ENCODE data around the gene DUSP3. TPM values are rescaled to one million over a fixed set of nuclear protein-coding genes. Genes with fewer than 3 reads are reported as not detected.

Gene DUSP3
- total RNA-seq, 2 experiments from 2014 or later: 24.7 to 26.3 TPM

GRCh38 chr17:43759836-43760235, 18.9 kb downstream of the DUSP3 start:
- no peak overlapping the region for H3K27ac Mint-ChIP-seq
- ATAC-seq (no peak), DNase-seq (no peak)
- POLR2A ChIA-PET: interaction anchor here (0.5 to 1.5 kb wide), 3 partner anchors 22 to 65 kb away, joined by 3 to 6 read pairs (median 4); no protein-coding TSS in a partner anchor
- no peak overlapping the region for H3K4me3 Mint-ChIP-seq
- no peaks in the 10 kb centered on the region for H3K36me3 Mint-ChIP-seq (ENCODE audit: low read depth)
- CTCF ChIA-PET: interaction anchor here (0.6 to 13.3 kb wide), 24 partner anchors 9 to 212 kb away, joined by 3 to 661 read pairs (median 6); no protein-coding TSS in a partner anchor
- intact Hi-C loops (cut with micrococcal nuclease): loop anchor here (1.0 to 10.0 kb wide), 2 partner anchors 66 to 185 kb away; no protein-coding TSS in a partner anchor
- TF ChIP-seq CTCF (IDR thresholded peaks at IDR 0.05): no peak
- H3K4me1 Mint-ChIP-seq (ENCODE audit: low read depth): no peaks in the 10 kb centered on the region
- peaks cover 15% of the 10 kb centered on the region for H3K27me3 Mint-ChIP-seq
- no peaks in the 10 kb centered on the region for H3K9me3 Mint-ChIP-seq

GRCh38 chr17:43758497-43759174, 20.1 kb downstream of the DUSP3 start, which contains the start of gene SOST:
Gene SOST (minus strand): TSS chr17:43758791. CDS start chr17:43758741, 50 bp downstream.
- CTCF ChIA-PET: interaction anchor here (1.0 to 13.3 kb wide), 9 partner anchors 8 to 181 kb away, joined by 3 to 661 read pairs (median 10); no protein-coding TSS in a partner anchor
- no peak for ATAC-seq
- Mint-ChIP-seq H3K27ac (no peak within 1 kb of the TSS), H3K27me3 (peaks cover 20% of the 10 kb centered on the region), H3K9me3 (no peaks in the 10 kb centered on the region), H3K36me3 (ENCODE audit: low read depth) (no peaks in the 10 kb centered on the region), H3K4me3 (no peak within 1 kb of the TSS), H3K4me1 (ENCODE audit: low read depth) (no peaks in the 10 kb centered on the region)
- DNase-seq: no peak
- no peak for TF ChIP-seq CTCF (IDR thresholded peaks at IDR 0.05)
- POLR2A ChIA-PET: interaction anchor here (1.5 kb wide), 1 partner anchor 64 kb away, joined by 6 read pairs; no protein-coding TSS in a partner anchor
- intact Hi-C loops (cut with micrococcal nuclease): no loop called here

GRCh38 chr17:43758086-43758485, 20.7 kb downstream of the DUSP3 start:
- DNase-seq (no peak), ATAC-seq (no peak)
- no peak for TF ChIP-seq CTCF (IDR thresholded peaks at IDR 0.05)
- Mint-ChIP-seq H3K27ac (no peak overlapping the region), H3K4me1 (ENCODE audit: low read depth) (no peaks in the 10 kb centered on the region), H3K9me3 (no peaks in the 10 kb centered on the region), H3K27me3 (peaks cover 23% of the 10 kb centered on the region), H3K4me3 (no peak overlapping the region), H3K36me3 (ENCODE audit: low read depth) (no peaks in the 10 kb centered on the region)
- POLR2A ChIA-PET: no interaction called here
- CTCF ChIA-PET: interaction anchor here (1.0 to 13.3 kb wide), 5 partner anchors 9 to 181 kb away, joined by 3 to 661 read pairs (median 27); no protein-coding TSS in a partner anchor
- intact Hi-C loops (cut with micrococcal nuclease): no loop called here

GRCh38 chr17:43757171-43757660, 21.6 kb downstream of the DUSP3 start:
- ChIA-PET CTCF (interaction anchor here (8.0 to 13.3 kb wide), 2 partner anchors 10 to 63 kb away, joined by 54 to 661 read pairs; no protein-coding TSS in a partner anchor), POLR2A (interaction anchor here (1.2 kb wide), 1 partner anchor 56 kb away, joined by 3 read pairs; no protein-coding TSS in a partner anchor)
- H3K27ac Mint-ChIP-seq: no peak overlapping the region
- H3K4me3 Mint-ChIP-seq: no peak overlapping the region
- TF ChIP-seq CTCF (IDR thresholded peaks at IDR 0.05): no peak
- H3K36me3 Mint-ChIP-seq (ENCODE audit: low read depth): no peaks in the 10 kb centered on the region
- ATAC-seq (no peak), DNase-seq (no peak)
- no peaks in the 10 kb centered on the region for H3K9me3 Mint-ChIP-seq
- no peaks in the 10 kb centered on the region for H3K4me1 Mint-ChIP-seq (ENCODE audit: low read depth)
- intact Hi-C loops (cut with micrococcal nuclease): no loop called here
- H3K27me3 Mint-ChIP-seq: peaks cover 29% of the 10 kb centered on the region

GRCh38 chr17:43756201-43756600, 22.6 kb downstream of the DUSP3 start:
- ChIA-PET POLR2A (interaction anchor here (1.2 kb wide), 1 partner anchor 55 kb away, joined by 3 read pairs; no protein-coding TSS in a partner anchor), CTCF (interaction anchor here (8.0 to 13.3 kb wide), 2 partner anchors 11 to 62 kb away, joined by 54 to 661 read pairs; no protein-coding TSS in a partner anchor)
- H3K27ac Mint-ChIP-seq: no peak overlapping the region
- H3K36me3 Mint-ChIP-seq (ENCODE audit: low read depth): no peaks in the 10 kb centered on the region
- ATAC-seq (no peak), DNase-seq (no peak)
- H3K27me3 Mint-ChIP-seq: peaks cover 29% of the 10 kb centered on the region
- TF ChIP-seq CTCF (IDR thresholded peaks at IDR 0.05): no peak
- no peaks in the 10 kb centered on the region for H3K4me1 Mint-ChIP-seq (ENCODE audit: low read depth)
- intact Hi-C loops (cut with micrococcal nuclease): no loop called here
- no peak overlapping the region for H3K4me3 Mint-ChIP-seq
- H3K9me3 Mint-ChIP-seq: no peaks in the 10 kb centered on the region

Measured in activated CD8-positive, alpha-beta T cell treated with anti-CD3 and anti-CD28 coated beads for 36 hours (primary cell).